Measurements from ENCODE around the gene CLDN19. TPM values are rescaled to one million over a fixed set of nuclear protein-coding genes. Genes with fewer than 3 reads are reported as not detected.

Gene CLDN19
- total RNA-seq, 1 donor from 2014 or later, result not detected

DNA sequence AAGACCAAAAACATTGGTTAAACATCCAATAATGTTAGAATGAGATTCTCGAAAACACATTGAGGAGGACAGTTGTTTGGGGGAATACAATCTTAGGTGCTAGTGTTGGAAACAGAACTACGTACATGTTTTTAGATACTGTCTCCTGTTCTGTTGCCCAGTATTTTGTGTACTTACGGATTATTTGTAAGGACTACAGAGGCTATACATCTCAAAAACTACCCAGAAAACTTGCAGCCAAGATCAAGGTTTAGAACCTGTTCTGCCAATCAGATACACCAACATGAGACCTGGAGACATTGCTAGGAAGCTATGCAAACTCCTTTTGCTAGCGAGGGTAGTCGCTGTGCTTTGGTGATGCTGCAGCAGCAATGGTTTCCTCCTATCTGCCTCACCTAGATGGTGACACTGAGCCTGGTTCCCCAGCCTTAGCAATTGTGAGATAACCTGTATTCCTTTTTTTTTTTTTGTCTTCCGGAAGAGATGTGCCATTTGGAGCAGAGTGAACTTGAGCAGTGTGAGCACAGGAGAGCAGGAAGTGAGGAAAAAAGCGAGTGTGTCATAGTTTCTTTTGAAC, 36.1 kb downstream of the CLDN19 start:
- DNase-seq (ENCODE audit: low spot score), result no peak

DNA sequence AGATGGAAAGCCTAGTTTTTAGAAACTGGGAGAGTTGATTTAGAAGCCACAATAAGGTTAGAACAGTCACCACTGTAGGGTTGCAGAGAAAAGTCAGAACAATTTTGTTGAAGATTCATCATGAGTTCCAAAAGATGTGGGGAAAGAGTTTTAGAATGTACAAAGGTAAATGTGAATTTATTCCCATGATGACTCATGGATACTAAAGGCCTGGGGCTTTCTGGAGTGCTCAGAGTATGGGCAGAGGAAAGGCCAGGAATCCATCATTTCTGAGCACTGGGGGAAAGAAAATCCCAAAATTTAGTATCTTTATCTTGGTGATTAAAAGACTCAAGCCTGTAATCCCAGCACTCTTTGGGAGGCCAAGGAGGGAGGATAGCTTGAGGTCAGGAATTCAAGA, 40.0 kb downstream of the CLDN19 start:
- DNase-seq (ENCODE audit: low spot score), result no peak

DNA sequence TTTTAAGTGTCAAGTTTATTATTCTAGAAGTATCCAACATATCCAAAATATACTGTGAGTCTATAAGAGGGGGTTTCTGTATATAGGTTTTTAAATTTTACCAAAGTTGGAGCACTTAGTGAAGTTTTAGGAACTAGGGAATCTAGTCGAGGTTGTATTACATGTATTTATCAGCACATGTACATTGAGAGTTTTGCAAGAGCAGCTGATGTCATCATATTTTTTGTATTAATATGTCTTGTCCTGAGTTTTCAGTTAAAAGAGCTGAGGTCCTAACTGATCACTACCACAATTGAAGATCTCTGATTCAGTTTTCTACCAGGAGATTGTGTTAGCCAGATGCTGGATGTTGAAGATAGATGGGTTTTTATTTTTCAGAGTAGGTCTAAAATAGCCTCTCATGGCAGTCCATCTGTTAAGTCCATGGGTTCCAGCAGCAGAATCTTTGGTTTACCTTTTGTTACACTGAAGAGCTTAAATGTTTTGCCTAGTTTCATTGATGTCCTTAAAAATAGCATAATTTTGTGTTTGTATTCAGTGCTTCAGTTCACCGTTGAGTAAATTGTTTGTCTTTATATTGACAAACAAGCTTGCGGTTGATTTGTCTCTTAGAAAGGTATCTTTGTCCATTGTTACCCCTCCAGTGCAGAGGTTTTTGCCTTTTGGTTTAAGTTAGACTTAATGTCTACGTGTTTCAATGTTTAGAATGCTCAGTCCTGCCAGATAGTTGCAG, 41.8 kb downstream of the CLDN19 start:
- DNase-seq (ENCODE audit: low spot score), result no peak

DNA sequence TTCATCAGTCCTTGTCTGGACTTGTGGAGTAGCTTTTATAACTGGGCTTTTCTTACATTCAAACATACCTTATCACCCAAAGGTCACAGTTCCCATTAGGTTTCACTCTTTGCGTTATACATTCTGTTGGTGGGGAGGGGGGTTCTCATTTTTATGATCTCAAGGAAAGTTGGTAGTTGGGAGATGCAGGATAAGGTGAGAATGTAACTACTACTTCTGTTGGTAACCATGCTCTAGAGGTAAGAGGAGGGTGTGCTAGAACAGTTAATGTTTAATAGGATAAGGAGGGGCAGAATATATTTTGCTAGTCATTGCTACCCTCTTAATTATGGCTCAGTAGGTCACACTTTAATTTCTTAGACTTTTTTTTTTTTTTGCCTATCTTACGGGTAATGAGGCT, 47.1 kb downstream of the CLDN19 start:
- no peak for DNase-seq (ENCODE audit: low spot score)

DNA sequence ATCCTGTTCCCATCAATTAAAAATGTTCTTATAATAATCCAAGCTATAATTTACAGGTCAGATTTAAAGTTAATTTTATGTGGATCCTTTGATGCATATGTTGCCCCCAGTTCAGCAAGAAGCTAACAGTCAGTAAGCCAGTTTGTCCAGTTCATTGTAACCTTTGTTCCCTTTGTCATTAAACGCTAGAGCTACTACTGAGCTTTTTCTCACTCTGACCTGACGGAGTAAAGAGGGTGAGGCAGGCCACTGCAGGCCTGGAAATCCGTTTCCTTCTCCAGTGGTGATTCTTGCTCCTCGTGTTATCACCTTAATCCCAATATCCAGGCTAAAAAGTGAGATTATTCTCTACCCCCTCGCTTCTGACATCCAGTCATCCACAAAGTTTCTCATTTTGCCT, 47.6 kb downstream of the CLDN19 start:
- no peak for DNase-seq (ENCODE audit: low spot score)

DNA sequence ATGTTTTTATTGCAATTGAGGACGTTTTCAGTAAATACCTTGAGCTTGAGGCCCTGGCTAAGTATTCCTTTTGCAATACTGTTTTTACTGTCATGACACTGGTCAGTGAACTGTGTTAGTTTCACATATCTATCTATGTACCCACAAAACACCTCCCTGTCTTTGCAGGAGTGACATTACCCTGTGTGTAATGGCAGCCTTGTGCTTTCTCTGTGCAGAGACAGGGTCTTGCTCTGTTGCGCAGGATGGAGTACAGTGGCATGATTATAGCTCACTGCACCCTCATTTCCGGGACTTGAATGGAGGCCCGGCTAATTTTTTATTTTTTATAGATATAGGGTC, 48.9 kb downstream of the CLDN19 start:
- DNase-seq (ENCODE audit: low spot score), result no peak

DNA sequence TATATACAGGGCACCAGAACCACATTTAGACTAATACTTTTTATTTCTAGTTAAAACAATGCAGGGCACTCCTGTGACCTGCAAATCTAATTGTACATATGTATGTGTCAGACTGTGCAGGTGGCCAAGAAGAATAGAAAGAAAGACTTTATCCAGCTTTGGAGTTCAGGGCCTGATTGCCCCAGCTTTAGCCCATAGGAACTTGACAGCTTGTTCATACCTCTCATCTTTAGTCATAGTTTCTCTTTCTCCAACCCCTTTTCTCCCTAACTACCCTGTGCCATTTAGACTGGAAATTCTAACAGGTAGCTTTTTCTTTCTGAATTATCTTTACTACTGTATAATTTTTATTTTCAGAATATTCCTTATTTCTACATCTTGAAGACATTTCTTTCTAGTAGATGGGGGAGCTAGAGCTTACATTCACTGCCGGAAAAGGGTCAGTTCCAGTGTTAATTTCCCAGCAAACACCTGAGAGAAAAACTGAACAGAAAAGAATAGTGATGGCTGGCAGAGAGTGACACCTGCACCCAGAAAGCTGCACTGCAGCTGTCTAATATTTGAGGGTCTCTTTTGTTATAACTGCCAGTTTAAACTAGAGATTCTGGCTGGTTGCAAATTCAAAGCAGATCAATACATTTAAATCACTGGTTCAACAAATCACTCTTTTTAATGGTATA, 49.4 kb downstream of the CLDN19 start:
- no peak for DNase-seq (ENCODE audit: low spot score)

DNA sequence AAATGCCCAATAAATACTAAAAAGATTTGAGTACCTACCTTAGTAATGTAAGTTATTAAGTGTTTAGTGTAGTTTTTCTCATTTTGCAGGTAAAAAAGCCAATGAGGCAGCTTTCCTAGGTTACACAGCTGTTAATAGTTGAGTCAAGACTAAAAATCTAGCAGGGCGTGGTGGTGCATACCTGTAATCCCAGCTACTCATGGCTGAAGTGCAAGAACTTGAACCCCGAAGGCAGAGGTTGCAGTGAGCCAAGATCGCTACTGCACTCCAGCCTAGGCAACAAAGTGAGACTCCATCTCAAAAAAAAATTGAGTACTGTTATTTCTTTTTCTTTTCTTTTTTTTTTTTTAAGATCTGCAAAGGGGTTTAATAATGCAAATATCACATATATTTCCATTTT, 50.1 kb downstream of the CLDN19 start:
- DNase-seq (ENCODE audit: low spot score), result no peak

DNA sequence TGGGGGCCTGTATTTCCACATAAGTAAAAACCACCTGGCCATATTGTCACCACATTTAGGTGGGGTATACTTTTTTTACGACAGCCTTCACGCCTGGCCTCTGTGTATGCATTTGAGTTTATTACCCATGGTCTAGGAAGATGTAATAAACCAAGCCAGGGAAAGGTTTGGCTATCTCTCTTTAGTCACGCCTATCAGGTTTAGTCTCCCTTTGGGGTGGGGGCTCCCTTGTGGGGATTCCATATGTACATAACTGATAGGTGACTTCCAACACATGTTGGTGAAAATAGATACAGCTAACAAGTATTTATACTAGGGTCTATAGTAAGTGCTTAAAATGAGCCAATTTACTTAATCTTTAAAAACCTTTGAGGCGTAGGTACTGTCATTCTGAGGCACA, 53.6 kb downstream of the CLDN19 start:
- no peak for DNase-seq (ENCODE audit: low spot score)

DNA sequence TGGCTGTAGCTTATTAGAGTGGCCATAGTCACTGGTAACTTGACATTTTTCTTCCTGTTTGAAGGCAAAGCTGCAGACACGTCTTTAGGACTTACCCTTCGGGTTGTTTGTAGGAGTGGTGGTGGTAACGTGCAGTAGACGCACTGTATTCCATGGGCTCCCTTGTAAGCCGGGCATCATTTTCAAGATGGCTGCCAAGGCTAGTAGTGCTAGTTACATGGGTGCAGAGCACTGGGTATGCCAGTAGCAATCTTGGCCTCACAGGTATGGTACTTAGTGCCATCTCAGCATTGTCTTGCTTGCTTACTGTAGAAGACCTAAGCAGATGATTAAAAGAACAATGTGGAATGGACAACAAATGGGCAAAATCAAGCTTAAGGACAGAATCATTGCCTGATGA, 55.9 kb downstream of the CLDN19 start:
- DNase-seq (ENCODE audit: low spot score), result no peak

Other genes starting within 250 kb of the CLDN19 start
- gene PPIH, start 81.8 kb downstream of the CLDN19 start, total RNA-seq, result 27.8 TPM
- gene YBX1, start 57.8 kb downstream of the CLDN19 start, total RNA-seq, result 424 TPM
- gene P3H1, start 26.8 kb upstream of the CLDN19 start, total RNA-seq, result 22.0 TPM
- gene C1orf50, start 27.0 kb upstream of the CLDN19 start, total RNA-seq, result 8.1 TPM
- 0.18 TPM for gene TMEM269, start 44.8 kb upstream of the CLDN19 start, total RNA-seq
- 22.8 TPM for gene ERMAP, start 76.9 kb upstream of the CLDN19 start, total RNA-seq
- 18.8 TPM for gene SVBP, start 77.2 kb upstream of the CLDN19 start, total RNA-seq
- 8.6 TPM for gene ZNF691, start 106.4 kb upstream of the CLDN19 start, total RNA-seq
- gene SLC2A1, start 218.6 kb upstream of the CLDN19 start, total RNA-seq, result 246 TPM

Data from ureter (tissue), 1 donor.